Testis (tissue), 2 donors: Measurements from ENCODE around the gene COL12A1.

ENCODE experiments used
- POLR2A ChIP-seq: fragments of 450-650 bp; IDR thresholded peaks from one replicate; pipeline ENCODE4 v1.6.1; 2017; ENCODE audit warnings: antibody characterized with exemption, mild to moderate bottlenecking, moderate library complexity
- TF ChIP-seq, protein P1 (sequence below), 3 experiments: fragments of 450-650 bp in 2 of 3; fragments of 200-600 bp in 1 of 3; sonication (generic) in 1 of 3; IDR thresholded peaks; one replicate each; pipeline ENCODE4 v1.5.1; 2016 to 2019; ENCODE audit warnings: antibody characterized with exemption in 3 of 3, mild to moderate bottlenecking in 2 of 3, moderate library complexity in 1 of 3

DNA sequence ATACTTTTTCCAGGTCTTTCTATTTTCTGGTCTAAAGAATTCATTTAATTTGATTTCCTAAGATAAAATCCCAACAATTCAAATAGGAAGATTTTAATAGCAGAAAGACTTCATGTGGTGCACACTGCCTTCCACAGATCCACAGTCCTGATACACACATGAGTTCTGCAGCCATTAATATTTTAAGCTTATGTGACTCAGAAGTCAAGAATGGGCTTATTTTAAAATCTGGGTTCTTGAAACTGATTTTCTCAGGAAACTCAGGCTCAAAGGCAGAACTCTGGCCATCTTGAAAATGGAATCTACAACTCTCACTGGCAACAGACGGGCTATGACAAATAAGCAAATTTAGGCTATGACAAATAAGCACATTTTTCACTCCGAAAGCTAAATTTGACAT, 88.2 kb downstream of the COL12A1 start:
- TF ChIP-seq, protein P1, sequence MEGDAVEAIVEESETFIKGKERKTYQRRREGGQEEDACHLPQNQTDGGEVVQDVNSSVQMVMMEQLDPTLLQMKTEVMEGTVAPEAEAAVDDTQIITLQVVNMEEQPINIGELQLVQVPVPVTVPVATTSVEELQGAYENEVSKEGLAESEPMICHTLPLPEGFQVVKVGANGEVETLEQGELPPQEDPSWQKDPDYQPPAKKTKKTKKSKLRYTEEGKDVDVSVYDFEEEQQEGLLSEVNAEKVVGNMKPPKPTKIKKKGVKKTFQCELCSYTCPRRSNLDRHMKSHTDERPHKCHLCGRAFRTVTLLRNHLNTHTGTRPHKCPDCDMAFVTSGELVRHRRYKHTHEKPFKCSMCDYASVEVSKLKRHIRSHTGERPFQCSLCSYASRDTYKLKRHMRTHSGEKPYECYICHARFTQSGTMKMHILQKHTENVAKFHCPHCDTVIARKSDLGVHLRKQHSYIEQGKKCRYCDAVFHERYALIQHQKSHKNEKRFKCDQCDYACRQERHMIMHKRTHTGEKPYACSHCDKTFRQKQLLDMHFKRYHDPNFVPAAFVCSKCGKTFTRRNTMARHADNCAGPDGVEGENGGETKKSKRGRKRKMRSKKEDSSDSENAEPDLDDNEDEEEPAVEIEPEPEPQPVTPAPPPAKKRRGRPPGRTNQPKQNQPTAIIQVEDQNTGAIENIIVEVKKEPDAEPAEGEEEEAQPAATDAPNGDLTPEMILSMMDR (IDR thresholded peaks at IDR 0.05) = no peak
- no peak for TF ChIP-seq POLR2A
